GM18861 (cell line): Measurements from ENCODE around the gene OR13C2.
"Not testable (repeated sequence)": the region's sequence is repeated elsewhere in the genome, so short reads cannot be mapped to it uniquely, and the experiment has no call there.

Source experiments
- ATAC-seq: cut with Tn5 transposase; IDR thresholded peaks from one replicate; pipeline ENCODE4 v1.9.1; 2021; ENCODE audit not compliant: unreplicated experiment

OR13C2 gene, protein sequence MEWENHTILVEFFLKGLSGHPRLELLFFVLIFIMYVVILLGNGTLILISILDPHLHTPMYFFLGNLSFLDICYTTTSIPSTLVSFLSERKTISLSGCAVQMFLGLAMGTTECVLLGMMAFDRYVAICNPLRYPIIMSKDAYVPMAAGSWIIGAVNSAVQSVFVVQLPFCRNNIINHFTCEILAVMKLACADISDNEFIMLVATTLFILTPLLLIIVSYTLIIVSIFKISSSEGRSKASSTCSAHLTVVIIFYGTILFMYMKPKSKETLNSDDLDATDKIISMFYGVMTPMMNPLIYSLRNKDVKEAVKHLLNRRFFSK

DNA sequence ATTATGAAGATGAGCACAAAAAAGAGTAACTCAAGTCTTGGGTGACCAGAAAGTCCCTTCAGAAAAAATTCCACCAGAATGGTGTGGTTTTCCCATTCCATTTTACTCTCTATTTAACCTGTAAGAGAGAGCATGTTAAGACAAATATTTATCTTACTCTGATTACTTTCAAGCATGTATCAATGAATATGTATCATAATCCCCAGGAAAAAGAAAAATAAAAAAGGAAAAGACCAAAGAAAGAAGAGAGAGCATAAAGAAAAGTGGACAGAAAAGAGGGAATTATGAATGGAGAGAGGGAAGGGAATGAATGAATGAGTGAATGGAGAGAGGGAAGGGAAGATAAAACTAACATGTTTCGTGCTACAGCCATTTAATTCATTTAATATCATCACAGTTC, at the start of gene OR13C2:
Gene OR13C2, minus strand, starts transcription at position 101 of the 400 bp plus-strand sequence. Its CDS starts 0 bp downstream, at position 101.
- not testable (repeated sequence) for ATAC-seq

DNA sequence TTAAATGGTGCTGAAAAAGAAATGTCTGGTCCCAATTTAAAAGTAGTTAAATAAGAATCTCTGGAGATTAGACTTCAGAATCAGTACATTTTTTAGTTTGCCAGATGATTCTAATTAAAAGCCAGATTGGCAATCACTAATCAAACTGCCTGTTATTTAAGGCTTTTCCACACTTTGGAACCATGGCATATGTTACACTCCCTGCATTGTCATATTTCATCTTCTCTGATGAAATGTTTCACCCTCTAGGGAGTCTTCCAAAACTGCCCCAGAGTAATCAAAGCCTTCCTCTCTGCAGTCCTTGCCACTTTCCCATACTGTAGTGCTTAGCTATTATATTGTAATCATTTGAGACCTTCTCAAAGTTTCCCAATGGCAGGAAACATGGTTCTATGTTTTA, 30.0 kb upstream of the OR13C2 start:
- ATAC-seq, result no peak

DNA sequence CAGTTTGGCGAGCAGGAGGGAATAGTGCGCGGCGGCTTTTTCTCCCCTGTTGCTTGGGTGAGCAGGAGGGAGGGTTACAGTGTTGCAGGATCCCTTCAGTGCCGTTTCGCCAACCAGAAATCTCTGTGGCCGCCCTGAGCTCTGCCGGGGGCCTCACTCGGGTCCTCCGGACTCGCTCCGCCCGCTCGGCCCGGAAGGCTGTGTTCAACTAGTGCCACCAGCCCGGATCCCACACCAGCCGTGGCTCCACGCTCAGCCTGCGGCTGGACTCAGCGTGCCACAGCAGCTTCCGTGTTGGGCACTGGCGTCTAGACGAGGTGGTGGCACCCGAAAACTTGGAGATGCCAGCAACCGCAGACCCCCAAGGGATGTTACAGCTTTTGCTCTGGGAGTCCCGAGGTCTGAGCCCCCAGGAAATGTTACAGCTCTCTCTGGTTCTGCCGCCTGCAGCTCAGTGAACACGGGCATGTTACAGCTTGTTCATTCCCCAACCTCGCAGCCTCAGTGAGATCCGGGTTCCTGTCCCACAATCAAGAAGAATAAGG, 28.6 kb upstream of the OR13C2 start:
- ATAC-seq, result no peak

DNA sequence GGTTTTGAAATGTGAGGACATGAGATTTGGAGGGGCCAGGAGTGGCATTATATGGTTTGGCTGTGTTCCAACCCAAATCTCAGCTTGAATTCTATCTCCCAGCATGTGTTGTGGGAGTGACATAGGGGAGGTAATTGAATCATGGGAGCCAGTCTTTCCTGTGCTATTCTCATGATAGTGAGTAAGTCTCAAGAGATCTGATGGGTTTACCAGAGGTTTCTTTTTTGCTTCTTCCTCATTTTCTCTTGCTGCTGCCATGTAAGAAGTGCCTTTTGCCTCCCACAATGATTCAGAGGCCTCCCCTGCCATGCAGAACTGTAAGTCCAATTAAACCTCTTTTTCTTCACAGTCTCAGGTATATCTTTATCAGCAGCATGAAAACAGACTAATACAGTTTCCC, 20.5 kb upstream of the OR13C2 start:
- ATAC-seq, result not testable (repeated sequence)

DNA sequence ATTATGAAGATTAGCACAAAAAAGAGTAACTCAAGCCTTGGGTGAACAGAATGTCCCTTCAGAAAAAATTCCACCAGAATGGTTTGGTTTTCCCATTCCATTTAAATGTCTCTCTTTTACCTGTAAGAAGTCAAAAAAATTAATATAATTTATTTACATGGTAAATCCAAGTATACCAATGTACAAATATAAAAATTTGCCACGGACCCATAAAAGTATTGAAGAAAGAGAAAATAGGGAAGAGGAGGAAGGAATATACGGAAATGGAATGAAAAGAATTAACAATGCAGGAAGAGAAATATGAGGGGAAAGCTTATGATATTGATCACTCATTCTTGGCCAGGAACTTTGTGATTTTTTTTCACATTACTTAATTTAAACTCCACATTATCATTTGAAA, 12.7 kb upstream of the OR13C2 start, which contains the start of gene OR13C9:
Gene OR13C9, minus strand, starts transcription at position 101 of the 400 bp plus-strand sequence. Its CDS starts 0 bp downstream, at position 101.
- ATAC-seq, result no peak

DNA sequence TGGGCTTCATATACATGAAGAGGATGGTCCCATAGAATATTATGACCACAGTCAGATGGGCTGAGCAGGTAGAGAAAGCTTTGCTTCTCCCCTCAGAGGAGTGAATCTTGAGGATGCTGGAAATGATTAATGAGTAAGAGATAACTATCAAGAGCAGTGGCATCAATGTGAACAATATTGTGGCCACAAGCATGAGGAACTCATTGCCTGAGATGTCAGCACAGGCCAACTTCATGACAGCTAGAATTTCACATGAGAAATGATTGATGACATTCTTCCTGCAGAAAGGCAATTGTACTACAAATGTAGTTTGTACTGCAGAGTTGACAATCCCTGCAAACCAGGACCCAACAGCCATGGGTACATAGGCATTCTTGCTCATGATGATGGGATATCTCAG, 12.0 kb upstream of the OR13C2 start:
- no peak for ATAC-seq

DNA sequence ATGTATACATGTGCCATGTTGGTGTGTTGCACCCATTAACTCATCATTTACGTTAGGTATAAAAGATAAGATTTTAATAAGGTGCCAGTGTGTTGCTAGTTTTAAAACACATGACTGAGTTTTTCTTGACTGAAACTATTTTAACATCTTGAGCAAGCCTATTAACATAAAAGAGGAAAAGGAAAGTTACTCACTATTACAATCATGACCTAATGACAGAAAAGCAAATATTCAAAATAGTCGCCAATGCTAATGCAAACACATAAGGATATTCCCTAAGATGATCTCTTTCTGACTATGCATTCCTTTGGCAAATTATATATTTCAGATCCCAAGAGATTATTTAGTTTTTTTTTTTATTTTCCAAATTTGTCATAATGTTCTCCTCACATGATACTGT, 5.8 kb upstream of the OR13C2 start:
- ATAC-seq, result no peak

DNA sequence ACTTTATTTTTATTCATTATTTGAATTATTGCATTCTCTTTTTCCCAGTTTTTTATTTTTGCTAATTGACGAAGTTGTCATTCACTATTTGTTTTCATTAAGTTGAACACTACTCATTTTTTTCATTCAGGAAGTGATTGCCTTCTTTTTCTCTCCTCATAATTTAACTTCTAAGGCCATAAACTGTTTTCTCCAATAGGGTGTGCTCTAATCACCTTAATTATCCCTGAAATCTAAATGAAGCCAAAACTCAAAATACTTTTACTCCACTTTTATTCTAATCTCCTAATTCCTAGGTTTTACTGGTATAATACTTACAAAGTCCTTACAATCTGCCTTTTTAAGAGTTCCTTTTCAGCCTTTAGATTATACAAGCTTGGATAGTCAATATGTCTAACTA, 2.9 kb upstream of the OR13C2 start:
- no peak for ATAC-seq

DNA sequence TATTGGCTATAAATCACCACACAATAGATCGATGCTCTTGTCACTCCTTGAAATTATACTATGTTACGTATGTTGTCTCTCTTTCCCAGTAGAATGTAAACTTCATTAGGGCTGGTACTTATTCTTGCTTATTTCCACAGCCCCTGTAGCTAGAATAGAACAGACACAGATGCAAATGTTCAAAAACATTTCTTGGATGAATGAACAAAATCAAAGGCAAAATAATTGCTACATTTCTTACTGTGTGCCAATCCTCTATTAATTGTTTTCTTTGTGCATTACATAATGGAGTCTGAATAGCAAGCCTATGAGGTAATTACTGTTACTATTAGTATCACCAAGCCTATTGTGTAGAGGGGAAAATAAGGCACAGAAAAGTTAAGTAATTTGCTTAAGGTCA, 725 bp upstream of the OR13C2 start:
- no peak for ATAC-seq

DNA sequence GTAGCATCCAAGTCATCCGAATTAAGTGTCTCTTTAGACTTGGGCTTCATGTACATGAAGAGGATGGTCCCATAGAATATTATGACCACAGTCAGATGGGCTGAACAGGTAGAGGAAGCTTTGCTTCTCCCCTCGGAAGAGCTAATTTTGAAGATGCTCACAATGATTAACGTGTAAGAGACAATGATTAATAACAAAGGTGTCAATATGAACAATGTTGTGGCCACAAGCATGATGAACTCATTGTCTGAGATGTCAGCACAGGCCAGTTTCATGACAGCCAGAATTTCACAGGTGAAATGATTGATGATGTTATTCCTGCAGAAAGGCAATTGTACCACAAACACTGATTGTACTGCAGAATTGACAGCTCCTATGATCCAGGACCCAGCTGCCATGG, 626 bp downstream of the OR13C2 start:
- ATAC-seq, result no peak

DNA sequence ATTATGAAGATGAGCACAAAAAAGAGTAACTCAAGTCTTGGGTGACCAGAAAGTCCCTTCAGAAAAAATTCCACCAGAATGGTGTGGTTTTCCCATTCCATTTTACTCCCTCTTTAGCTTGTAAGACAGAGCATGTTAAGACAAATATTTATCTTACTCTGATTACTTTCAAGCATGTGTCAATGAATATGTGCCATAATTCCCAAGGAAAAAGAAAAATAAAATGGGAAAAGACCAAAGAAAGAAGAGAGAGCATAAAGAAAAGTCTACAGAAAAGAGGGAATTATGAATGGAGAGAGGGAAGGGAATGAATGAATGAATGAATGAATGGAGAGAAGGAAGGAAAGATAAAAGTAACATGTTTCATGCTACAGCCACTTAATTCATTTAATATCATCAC, 6.1 kb downstream of the OR13C2 start, which contains the start of gene OR13C5:
Gene OR13C5, minus strand, starts transcription at position 101 of the 400 bp plus-strand sequence. Its CDS starts 0 bp downstream, at position 101.
- ATAC-seq, result not testable (repeated sequence)

DNA sequence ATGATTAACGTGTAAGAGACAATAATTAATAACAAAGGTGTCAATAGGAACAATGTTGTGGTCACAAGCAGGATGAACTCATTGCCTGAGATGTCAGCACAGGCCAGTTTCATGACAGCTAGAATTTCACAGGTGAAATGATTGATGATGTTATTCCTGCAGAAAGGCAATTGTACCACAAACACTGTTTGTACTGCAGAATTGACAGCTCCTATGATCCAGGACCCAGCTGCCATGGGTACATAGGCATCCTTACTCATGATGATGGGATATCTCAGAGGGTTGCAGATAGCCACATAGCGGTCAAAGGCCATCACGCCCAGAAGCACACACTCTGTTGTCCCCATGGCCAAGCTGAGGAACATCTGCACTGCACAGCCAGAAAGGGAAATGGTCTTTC, 6.7 kb downstream of the OR13C2 start:
- ATAC-seq, result not testable (repeated sequence)

DNA sequence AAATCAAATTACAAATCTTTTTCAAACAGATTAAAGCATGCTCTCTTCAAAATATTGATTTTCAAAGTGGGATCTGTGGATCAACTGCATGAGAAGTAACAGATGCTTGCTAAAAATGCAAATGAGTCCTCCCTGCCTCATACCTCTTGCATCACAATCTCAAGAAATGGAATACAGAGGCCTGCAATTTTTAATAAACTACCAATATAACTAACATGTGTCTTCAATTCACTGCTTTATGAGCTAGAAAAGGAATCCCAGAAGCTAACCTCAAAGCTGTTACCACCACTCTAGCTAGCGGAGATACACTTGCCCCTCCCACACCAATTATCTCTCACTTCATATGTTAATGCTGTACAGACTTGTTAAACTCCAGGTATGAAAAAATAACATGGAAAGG, 15.8 kb downstream of the OR13C2 start:
- ATAC-seq, result no peak

DNA sequence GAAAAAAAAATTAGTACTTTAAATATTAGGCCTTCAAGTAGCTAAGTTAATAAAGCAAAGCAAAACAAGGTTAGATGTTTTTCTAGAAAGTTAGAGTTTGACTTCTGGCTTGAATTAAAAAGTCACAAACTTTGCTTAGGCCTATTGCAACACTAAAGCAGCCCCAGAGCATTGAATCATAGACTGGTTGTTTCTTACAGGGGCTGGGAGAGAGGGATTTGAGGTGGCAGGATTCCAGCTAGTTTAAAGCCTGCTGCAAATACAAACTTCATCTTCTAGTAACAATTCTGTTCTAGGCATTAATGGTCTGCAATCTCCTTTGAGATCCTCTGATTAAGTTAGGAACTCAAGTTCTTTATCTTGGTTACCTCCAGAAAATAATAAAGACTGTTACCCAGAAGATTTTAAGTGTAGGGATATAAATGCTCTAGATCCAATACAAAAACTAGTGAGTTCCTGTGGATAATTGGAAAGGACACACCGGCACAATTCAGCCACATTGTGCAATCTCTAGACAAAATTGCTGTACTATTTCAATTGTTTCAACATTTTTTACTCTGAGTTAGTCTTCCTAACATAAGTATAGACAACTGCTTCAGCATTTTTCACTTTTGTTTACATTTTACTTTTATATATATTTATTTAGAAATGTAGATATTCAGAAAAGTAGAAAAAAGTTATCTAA, 18.8 kb downstream of the OR13C2 start:
- no peak for ATAC-seq

DNA sequence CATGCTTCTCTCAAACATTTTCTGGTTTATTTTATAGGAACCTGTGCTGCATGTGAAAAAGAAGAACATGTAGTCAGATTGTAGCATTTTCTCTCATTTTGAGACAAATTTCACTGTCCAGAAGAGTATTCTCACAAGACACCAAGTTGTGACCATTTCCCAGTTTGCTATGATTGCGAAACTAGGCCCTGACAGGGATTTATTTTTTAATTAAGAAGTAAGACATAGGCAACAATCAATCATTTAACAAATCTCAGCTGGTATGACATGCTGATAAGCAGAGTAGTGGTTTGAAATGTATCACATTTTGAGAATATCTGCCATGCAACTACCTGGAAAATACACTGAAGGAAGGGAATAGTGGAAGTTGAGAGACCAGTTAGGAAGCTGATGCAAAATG, 24.9 kb downstream of the OR13C2 start:
- ATAC-seq, result no peak

DNA sequence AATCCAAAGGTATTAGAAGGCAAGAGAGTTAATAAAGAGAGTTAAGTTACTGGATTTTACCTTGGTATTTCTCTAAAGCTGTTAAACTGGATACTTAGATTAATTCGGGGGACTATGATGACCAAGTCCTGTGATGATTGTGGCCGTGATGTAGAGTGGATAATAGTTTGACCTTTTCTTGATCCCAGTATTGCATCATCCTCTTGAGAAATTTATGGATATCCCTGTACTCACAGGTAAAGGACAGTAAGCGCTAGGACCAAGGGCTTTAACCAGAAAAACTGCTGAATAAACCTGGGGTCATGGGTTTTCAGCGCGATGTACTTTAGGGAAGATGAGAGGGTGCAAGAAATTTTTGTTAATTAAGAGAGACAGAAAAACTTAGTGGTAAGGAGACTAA, 28.2 kb downstream of the OR13C2 start:
- ATAC-seq, result no peak

DNA sequence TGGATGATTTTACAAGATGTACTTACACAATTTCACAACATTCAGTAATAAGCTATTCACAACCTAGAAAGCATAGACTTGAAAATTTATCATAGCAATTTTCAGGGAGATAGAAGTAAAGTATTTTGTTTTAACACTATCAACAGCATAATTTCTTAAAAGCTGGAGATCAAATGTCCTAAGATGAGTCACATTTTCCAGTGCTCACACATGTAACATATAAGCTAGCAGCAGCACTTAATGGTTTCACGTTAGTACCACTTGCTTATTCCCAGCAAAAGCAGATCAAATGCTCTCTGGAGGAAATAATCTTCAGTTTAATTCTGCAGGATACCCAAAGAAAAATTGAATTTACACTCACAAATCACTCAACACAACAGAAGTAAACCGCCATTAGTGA, 30.0 kb downstream of the OR13C2 start:
- ATAC-seq, result no peak

DNA sequence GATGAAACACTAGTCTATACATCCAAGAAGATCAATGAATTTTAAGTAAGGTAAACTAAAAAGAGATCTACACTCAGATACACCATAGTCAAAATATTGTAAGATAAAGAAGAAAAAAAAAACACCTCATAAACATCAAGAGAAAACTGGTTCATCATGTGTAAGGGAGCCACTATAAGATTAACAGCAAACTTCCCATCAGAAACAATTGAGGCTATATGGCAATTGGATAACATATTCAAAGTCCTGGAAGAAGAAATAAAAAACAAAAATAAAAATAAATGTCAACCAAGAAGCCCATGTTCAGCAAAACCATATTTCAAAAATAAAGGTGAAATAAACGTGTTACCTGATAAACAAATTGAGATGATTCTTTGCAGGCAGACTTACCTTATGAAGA, 32.8 kb downstream of the OR13C2 start:
- ATAC-seq, result no peak

DNA sequence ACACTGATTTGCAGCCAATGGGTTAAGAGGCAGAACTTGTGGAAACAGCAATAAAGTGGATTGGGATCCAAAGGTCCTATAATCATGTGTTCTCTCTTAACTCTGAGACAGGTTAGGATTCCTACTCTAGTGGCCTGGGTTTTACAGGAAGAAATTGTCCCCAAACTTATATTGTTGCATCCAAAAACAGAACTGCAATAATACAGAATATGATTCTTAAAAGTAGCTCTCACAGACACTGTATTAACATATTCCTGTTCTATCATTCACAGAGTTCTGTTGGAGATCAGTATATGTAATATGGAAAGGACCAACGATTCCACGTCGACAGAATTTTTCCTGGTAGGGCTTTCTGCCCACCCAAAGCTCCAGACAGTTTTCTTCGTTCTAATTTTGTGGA, 36.6 kb downstream of the OR13C2 start, which contains the start of gene OR13C8:
Gene OR13C8, plus strand, starts transcription at position 301 of the 400 bp plus-strand sequence. Its CDS starts 0 bp downstream, at position 301.
- ATAC-seq, result no peak

DNA sequence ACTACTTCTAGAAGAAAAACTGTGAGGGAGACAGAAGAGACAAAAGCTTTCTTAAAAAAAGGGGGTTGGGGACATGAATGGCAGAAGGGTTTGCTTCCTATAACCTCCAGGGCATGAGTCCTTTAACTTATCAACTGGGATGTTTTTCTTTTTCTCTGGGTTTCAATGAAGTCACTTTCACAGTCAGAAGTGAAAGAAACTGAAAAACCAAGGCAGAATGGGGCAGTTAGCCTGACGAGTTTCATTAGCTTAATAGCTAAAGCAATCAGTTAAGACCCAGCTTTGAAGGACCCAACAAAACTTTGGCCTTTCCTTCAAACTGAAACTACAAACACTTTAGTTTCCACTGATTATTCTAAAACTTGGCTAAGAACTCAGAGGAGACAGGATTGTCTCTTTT, 41.1 kb downstream of the OR13C2 start:
- ATAC-seq, result no peak

DNA sequence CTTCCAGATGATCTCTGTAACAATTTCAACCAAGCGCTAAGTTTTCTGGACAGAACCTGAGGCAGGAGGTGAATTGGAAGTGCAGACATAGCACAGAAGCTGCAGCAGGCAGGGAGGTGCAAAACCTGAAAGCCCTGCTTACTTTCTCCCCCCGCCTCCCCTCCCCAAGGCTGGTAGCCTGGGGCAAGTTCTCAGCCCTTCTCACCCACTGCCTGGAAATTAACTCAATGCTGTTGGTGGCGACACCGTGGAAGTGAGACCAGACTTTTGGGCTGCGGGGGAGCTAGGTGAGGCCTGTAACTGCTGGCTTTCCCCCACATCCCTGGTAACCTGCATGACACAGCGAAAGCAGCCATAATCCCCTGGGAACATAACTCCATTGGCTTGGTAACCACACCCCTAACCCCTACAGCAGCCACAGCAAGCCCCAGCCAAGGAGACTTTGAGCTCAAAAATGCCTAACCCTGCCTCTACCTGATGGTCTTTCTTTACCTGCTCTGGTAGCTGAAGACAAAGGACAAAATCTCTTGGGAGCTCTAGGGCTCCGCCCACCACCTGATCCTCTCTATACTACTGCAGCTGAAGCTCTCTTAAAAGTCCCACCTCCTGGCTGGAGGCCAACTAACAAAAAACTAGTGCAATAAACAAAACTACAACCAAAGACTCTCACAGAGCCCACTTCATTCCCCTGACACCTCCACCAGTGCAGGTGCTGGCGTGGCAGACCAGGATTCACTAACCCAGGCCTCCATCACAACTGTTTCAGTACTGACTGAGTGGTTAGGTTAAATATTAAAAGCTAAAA, 48.4 kb downstream of the OR13C2 start:
- no peak for ATAC-seq
